Measurements from ENCODE around the gene PCK1. TPM values are rescaled to one million over a fixed set of nuclear protein-coding genes. Genes with fewer than 3 reads are reported as not detected.

Gene PCK1
- total and polyA plus RNA-seq, 4 donors, result 8.9 to 532 (median 314) TPM

DNA sequence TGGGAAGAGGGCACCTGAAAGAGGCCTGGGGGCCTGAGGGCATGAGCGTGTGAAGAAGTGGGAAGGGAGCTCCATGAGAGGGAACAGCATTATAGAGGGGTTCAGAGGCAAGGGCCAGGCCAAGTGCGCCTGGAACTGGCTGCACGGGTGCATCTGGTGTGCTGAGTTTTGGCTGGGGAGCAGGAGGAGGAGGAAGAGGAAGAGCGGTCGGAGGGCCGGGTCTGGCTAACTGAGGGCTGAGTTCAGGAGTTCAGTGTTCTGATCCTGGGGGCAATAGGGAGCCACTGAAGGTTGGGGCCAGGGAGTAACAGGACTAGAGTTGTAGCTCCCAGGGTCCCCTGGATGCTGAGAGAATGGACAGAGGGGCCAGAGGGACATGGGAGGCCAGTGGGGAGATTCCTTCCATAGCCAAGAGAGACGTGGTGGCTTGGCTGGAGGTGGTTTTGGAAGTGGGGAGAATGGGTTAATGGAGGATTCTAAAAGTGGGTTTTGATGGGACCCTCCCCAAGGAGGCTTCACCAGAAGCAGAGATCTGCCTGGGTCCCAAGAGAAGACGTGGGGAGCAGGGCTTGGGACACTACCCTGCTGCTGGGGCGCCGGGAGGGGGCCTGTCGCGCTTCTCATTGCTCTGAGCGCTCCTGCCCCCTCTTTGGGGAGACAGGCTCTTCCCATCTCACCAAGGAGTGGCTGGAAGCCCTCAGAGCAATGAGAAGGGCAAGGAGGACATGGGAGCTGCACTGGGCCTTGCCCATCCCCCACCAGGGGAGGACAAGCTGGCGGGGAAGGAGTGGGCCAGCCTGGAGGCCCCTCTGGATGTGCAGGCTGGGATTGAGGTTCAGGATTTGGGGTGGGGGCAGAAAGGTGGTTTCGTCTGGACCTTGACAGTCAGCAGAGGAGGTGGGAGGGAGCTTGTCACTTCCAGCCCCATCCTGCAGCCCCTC is 30.6 kb downstream of the PCK1 start:
- peak overlapping the region; percentile 83 to 86 for H3K27ac ChIP-seq (ENCODE audit: low read depth in 1 of 2, low read length in 2 of 2)
- DNase-seq (ENCODE audit: low spot score), result no peak
- peaks cover 23 to 62% (median 40%) of the 10 kb centered on the region in 4 donors for H3K4me1 ChIP-seq (ENCODE audit: control insufficient read depth in 4 of 4, insufficient read depth in 4 of 4, low read length in 3 of 4)
- H3K27me3 ChIP-seq (ENCODE audit: control insufficient read depth in 4 of 4, insufficient read depth in 4 of 4, low read length in 3 of 4), result no peaks in the 10 kb centered on the region
- no peak overlapping the region for H3K4me3 ChIP-seq (ENCODE audit: low read depth in 1 of 3, low read length in 3 of 3)
- WGBS, result 89% methylated on average over 15 of the region's 15 CpGs
- peak overlapping the region; percentile 22 to 37 for H3K9ac ChIP-seq (ENCODE audit: low read depth in 1 of 2, low read length in 2 of 2)
- TF ChIP-seq ATF3 (IDR thresholded peaks at IDR 0.05) (no peak), FOXA2 (IDR thresholded peaks at IDR 0.05) (no peak), ZBTB33 (IDR thresholded peaks at IDR 0.05) (no peak), CTCF (IDR thresholded peaks at IDR 0.05; ENCODE audit: low read depth, low read length, missing input control) (no peak)
- TF ChIP-seq, protein P1, sequence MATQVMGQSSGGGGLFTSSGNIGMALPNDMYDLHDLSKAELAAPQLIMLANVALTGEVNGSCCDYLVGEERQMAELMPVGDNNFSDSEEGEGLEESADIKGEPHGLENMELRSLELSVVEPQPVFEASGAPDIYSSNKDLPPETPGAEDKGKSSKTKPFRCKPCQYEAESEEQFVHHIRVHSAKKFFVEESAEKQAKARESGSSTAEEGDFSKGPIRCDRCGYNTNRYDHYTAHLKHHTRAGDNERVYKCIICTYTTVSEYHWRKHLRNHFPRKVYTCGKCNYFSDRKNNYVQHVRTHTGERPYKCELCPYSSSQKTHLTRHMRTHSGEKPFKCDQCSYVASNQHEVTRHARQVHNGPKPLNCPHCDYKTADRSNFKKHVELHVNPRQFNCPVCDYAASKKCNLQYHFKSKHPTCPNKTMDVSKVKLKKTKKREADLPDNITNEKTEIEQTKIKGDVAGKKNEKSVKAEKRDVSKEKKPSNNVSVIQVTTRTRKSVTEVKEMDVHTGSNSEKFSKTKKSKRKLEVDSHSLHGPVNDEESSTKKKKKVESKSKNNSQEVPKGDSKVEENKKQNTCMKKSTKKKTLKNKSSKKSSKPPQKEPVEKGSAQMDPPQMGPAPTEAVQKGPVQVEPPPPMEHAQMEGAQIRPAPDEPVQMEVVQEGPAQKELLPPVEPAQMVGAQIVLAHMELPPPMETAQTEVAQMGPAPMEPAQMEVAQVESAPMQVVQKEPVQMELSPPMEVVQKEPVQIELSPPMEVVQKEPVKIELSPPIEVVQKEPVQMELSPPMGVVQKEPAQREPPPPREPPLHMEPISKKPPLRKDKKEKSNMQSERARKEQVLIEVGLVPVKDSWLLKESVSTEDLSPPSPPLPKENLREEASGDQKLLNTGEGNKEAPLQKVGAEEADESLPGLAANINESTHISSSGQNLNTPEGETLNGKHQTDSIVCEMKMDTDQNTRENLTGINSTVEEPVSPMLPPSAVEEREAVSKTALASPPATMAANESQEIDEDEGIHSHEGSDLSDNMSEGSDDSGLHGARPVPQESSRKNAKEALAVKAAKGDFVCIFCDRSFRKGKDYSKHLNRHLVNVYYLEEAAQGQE (IDR thresholded peaks at IDR 0.05), result no peak
- no peaks in the 10 kb centered on the region for H3K36me3 ChIP-seq (ENCODE audit: control insufficient read depth in 4 of 4, insufficient read depth in 3 of 4, low read depth in 1 of 4, low read length in 3 of 4)
- H3K9me3 ChIP-seq (ENCODE audit: control insufficient read depth in 4 of 4, low read length in 3 of 4), result no peaks in the 10 kb centered on the region

DNA sequence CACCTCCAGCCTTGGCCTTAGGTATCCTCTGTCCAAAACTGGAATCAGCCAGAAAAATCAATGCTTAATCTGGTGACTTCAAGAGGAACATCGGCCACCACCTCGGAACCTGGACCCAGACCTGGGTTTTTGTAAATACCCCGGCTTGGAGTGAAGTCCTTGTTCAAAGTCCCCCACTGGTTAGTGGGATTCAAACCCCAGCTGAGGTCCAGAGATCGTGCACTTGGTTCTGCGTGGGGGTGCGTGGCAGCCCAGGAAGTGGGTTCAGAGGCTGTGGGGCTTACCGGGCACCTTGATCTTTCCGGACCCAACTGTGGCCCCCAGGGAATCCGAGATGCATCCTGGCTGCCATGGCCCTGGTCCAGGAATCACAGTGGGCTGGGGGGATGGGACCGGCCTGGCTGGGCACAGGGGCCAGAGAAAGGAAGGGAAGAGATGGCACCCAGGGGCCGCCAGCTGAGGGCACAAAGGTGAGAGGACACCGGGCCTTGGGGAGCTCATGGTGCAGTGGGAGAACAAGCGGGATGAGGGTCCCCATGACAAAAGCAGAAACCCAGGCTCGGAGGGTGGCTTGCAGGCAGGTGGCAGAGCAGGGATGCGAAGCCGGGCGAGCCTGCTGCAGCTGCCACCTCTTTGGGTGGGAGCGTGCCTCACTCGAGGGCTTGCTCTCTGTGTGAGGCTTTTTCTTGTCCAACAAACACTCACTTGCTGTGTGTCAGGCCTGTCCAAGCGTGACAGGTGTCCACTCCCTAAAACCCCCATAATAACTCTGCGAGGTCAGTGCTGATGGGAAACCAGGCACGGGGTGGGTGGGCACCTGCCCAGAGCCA is 31.6 kb downstream of the PCK1 start:
- H3K36me3 ChIP-seq (ENCODE audit: control insufficient read depth in 4 of 4, insufficient read depth in 3 of 4, low read depth in 1 of 4, low read length in 3 of 4), result no peaks in the 10 kb centered on the region
- H3K9ac ChIP-seq (ENCODE audit: low read depth in 1 of 2, low read length in 2 of 2), result peak overlapping the region in 1 of 2 donors; percentile 24
- H3K4me1 ChIP-seq (ENCODE audit: control insufficient read depth in 4 of 4, insufficient read depth in 4 of 4, low read length in 3 of 4), result peaks cover 20 to 59% (median 38%) of the 10 kb centered on the region in 4 donors
- DNase-seq (ENCODE audit: low spot score), result no peak
- WGBS, result 61% methylated on average over 22 of the region's 22 CpGs
- H3K4me3 ChIP-seq (ENCODE audit: low read depth in 1 of 3, low read length in 3 of 3), result no peak overlapping the region
- no peaks in the 10 kb centered on the region for H3K9me3 ChIP-seq (ENCODE audit: control insufficient read depth in 4 of 4, low read length in 3 of 4)
- peak overlapping the region; percentile 68 to 86 for H3K27ac ChIP-seq (ENCODE audit: low read depth in 1 of 2, low read length in 2 of 2)
- no peaks in the 10 kb centered on the region for H3K27me3 ChIP-seq (ENCODE audit: control insufficient read depth in 4 of 4, insufficient read depth in 4 of 4, low read length in 3 of 4)
- TF ChIP-seq GABPA (IDR thresholded peaks at IDR 0.05 in 1 of 2, conservative IDR thresholded peaks at IDR 0.05 in 1 of 2) (no peak), SP1 (IDR thresholded peaks at IDR 0.05) (peak; percentile 82), HNF4A (conservative IDR thresholded peaks at IDR 0.05) (peak; percentile 91 to 98), CTCF (IDR thresholded peaks at IDR 0.05; ENCODE audit: low read depth, low read length, missing input control) (no peak), JUND (IDR thresholded peaks at IDR 0.05) (peak in 1 of 2 donors; percentile 71), TAF1 (conservative IDR thresholded peaks at IDR 0.05) (no peak), NR2F2 (IDR thresholded peaks at IDR 0.05) (no peak), EGR1 (IDR thresholded peaks at IDR 0.05; ENCODE audit: low read depth in 2 of 2) (no peak), ATF3 (IDR thresholded peaks at IDR 0.05) (no peak), YY1 (IDR thresholded peaks at IDR 0.05) (peak; percentile 42)
- TF ChIP-seq, protein P1 (IDR thresholded peaks at IDR 0.05), result no peak
